GM21423 (cell line): Measurements from ENCODE around the gene PPP1R37.

Experiments used
- ATAC-seq: cut with Tn5 transposase; IDR thresholded peaks from one replicate; pipeline ENCODE4 v1.9.1; 2021; ENCODE audit warnings: mild to moderate bottlenecking, moderate library complexity; ENCODE audit not compliant: unreplicated experiment

The PPP1R37 gene

GRCh38 chr19:45164577-45165335, 71.8 kb downstream of the PPP1R37 start:
- ATAC-seq: peak; percentile 78

- ATAC-seq: no peak
Observed at GRCh38 chr19:45166723-45167252, 73.8 kb downstream of the PPP1R37 start.

DNA sequence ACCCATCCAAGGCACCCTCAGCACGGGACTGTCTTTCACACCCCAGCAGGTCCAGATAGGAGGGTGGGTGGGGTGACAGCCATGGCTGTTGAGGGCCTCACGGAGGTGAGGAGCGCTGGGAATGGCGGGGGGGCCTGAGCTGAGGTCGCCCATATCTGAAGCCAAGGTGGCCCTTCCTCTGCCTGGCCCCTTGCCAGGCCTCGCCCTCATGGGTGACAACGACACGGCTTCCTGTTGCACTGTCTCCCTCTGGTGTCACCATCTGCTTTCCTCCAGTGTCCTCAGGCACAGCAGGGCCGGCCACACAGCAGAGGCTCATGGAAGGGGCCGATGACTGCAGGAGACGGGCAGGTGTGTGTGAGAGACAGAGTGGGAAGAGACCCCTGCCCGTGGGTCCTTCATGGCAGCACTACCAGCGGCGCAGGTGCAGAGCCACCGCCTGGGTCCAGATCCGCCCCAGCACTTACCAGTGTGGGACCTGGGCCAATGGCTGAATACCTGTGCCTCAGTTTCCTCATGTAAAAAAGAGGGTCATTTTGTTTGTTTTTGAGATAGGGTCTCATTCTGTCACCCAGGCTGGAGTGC, 75.9 kb downstream of the PPP1R37 start:
- no peak for ATAC-seq

DNA sequence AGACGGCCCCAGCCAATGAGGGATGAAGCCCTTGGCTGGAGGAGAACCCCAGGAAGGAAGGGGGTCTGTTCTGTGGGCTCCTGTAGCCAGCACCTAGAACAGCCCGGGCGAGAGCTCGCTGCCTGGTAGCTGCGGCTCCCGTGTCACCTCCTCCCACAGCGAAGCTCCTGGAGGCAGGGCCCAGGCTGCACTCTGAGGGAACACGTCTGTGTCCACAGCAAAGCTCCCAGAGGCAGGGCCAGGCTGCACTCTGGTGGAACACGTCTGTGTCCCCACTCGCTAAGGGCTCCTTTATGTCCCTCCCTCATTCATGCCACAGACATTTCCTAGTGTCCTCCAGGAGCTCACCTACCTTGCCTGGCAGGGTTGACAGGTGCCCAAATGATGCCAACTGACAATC, 76.6 kb downstream of the PPP1R37 start:
- ATAC-seq: no peak

GRCh38 chr19:45170146-45171106, 77.4 kb downstream of the PPP1R37 start:
- no peak for ATAC-seq

DNA sequence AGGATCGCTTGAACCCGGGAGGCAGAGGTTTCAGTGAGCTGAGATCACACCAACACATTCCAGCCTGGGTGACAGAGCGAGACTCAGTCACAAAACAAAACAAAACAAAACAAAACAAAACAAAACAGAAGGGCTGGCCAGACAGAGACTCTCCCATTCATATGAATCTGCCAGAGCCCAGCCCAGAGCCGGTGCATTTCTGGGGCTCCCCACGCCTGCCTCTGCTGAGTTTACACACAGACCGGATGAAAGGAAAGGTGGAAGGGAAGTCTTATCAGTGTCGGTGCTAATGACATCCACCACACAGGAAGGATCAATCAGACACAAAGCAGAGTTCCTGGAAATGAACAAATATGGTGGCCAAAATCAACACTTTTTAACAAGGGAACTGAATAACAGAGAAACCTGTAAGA, 78.2 kb downstream of the PPP1R37 start:
- ATAC-seq: no peak

DNA sequence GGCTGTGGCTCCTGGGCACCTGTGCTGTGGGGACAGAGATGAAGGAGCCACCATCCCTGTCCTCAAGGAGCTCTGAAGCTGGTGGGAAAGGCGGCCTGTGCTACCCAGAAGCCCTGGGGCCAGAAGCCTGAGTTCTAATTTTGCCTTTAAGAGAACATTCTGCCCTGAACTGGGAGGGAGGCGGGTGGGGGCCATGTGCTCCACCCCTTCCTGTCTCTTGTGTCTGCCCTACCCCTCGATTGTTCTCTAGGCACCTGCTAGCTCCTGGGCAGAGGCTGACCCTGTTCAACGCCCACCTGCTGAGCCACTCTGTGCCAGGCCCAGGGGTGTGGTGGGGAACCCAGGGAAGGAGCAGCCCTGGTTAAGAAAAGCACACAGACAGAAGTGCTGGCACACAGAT, 79.2 kb downstream of the PPP1R37 start:
- ATAC-seq: no peak

GRCh38 chr19:45172611-45173208, 79.7 kb downstream of the PPP1R37 start:
- ATAC-seq: no peak

DNA sequence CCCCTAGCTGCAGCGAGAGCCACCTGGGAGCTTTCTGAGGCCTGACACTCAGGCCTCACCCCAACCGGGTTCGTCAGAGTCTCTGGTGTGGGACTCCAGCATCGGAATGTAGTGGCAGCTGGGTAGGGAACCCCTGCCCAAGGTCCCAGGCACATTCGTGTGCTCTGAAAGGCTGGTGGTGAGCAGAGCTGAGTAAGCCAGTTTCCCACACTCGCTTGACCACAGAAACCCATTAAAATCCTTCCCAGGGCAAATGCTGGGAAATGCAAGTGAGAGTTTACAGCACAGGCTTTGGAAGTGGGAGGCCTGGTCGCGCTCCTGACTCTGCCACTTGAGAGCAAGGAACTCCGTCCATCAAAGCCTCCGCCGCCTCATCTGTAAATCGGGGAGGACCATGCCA, 80.8 kb downstream of the PPP1R37 start:
- ATAC-seq: no peak

DNA sequence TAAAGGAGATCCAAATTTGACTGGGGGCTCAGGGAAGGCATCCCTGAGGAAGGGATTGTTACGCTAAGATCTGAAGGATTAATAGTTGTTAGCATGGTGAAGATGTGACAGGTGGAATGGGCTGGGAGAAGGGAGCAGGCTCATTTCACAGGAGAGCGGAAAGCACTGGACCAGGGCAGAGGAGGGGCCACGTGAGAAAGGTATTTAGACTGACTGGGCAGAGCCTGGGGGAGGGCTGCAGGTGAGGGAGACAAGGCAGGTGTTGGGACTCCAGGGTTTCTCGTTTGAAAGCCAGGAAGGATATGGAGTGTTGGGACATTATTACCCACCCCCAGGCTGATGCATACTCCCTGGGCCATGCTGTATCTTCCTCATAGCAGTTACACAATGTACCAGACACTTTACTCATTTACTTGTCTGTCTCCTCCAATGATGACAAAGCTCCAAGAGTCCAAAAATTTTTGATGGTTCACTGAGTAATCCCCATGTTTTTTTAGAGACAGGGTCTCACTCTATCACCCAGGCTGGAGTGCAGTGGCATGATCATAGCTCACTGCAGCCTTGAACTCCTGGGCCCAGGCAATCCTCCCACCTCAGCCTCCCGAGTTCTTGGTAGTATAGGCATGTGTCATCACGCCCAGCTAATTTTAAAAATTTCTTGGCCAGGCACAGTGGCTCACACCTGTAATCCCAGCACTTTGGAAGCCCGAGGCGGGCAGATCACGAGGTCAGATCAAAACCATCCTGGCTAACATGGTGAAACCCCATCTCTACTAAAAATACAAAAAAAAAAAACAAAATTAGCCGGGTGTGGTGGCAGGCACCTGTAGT, 82.8 kb downstream of the PPP1R37 start:
- ATAC-seq: no peak

DNA sequence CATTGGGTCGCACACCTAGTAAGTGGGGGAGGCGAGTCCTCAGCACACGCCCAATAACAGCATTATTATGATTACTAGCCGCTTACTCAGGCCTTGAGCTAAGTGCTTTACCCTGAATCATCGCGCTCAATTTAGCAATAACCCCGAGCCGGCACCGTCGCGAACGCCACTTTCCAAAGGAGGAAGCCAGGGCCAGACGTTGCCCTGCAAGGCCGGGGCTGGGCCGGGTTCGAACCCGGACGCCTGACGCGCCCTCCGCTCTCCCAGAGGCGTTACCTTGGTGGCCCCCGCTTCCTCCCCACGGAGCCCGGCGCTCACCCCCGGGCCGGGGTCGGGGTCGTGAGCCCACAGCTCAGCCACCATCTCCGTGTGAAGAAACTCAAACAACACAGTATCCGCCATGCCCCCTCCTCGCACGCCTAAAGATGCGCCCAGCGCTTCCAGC, 84.9 kb downstream of the PPP1R37 start, which contains the start of gene TRAPPC6A:
TSS of gene TRAPPC6A (minus strand) at position 421 of the 445 bp plus-strand sequence. CDS start at position 402, 19 bp downstream.
- ATAC-seq: peak; percentile 11

- peak; percentile 80 for ATAC-seq
Observed at GRCh38 chr19:45178262-45179071, 85.5 kb downstream of the PPP1R37 start, which contains the start of gene BLOC1S3. TSS of gene BLOC1S3 (plus strand) at chr19:45178784. CDS start at chr19:45179297, 513 bp downstream.

- ATAC-seq: no peak
Observed at GRCh38 chr19:45179072-45179891, 86.3 kb downstream of the PPP1R37 start.

DNA sequence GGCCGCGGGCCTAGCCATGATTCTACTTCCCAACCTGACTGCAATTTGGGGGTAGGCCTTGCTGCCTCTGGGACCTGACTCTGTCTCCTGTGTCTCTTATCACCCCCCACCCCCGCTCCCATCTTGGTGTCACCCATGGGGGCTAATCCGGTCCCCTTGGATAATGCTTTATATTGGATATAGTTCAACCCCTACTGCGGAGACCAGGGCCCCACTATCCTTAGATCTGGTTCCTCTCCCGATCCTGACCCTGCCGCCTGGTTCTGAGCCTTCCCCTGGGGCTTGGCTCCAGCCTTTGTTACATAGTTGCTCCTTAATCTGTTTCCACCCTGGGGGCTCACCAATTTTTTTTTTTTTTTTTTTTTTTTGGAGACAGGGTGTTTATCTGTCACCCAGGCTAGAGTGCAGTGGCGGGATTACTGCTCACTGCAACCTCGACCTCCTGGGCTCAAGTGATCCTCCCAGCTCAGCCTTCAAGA, 87.0 kb downstream of the PPP1R37 start:
- ATAC-seq: no peak

DNA sequence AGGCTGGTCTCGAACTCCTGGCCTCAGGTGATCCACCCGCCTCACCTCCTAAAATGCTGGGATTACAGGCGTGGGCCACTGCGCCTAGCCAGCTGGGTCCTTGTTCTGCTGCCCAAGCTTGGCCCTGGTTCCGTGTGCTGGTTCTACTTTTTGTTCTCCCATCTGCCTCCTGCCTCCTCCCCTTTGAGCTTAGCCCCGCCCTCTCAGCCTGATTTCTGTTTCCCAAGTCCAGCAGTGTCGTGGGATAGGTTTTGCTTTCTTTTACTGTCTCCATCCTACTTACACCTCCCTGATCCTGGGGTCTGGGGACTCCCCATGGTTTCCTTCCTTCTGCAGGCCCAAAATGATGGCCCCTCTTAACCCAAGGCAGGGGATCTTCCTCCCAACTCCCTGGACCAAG, 88.0 kb downstream of the PPP1R37 start:
- no peak for ATAC-seq

DNA sequence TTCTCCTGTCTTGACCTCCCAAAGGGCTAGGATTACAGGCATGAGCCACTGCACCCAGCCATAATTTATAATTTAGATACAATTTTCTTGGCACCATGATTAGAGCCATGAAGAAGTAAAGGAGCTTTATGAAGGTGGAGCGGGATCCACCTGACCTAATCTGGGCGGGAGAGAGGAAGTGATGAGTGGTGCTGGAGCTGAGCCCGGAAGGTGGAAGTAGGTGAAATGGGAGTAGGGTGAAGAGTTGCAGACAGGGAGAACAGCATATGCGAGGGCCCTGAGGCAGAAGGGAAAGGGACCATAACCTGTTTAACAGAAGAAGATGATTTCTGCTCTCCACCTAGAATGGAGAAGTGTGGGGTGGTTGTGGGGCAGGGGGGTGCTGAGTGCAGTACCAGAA, 89.8 kb downstream of the PPP1R37 start:
- no peak for ATAC-seq

GRCh38 chr19:45184115-45184514, 91.1 kb downstream of the PPP1R37 start:
- ATAC-seq: no peak
